AG20443 (cell line): ENCODE measurements around the gene RGS6.

Source experiments
- DNase-seq: peaks from one replicate; pipeline ENCODE4 v3.0.0; 2012; ENCODE audit warnings: low spot score, mixed read lengths

The RGS6 gene

GRCh38 chr14:72404998-72405397, 472.8 kb downstream of the RGS6 start:
- no peak for DNase-seq

- no peak for DNase-seq
These were observed 475.8 kb downstream of the RGS6 start for GRCh38 chr14:72408020-72408419.

GRCh38 chr14:72409047-72409446, 476.8 kb downstream of the RGS6 start:
- no peak for DNase-seq

GRCh38 chr14:72416081-72416849, 484.0 kb downstream of the RGS6 start:
- DNase-seq = no peak

GRCh38 chr14:72416892-72417291, 484.7 kb downstream of the RGS6 start:
- no peak for DNase-seq

- DNase-seq = no peak
These were observed 486.6 kb downstream of the RGS6 start for GRCh38 chr14:72418806-72419205.

GRCh38 chr14:72419226-72419775, 487.1 kb downstream of the RGS6 start:
- DNase-seq = no peak

- peak; percentile 80 for DNase-seq
These were observed 488.7 kb downstream of the RGS6 start for GRCh38 chr14:72420749-72421474.

GRCh38 chr14:72423957-72424356, 491.7 kb downstream of the RGS6 start:
- no peak for DNase-seq

- DNase-seq = no peak
These were observed 498.2 kb downstream of the RGS6 start for GRCh38 chr14:72430457-72430856.

GRCh38 chr14:72432748-72433147, 500.5 kb downstream of the RGS6 start:
- no peak for DNase-seq

GRCh38 chr14:72433511-72433910, 501.3 kb downstream of the RGS6 start:
- DNase-seq = peak; percentile 71

- DNase-seq = peak; percentile 26
These were observed 502.6 kb downstream of the RGS6 start for GRCh38 chr14:72434856-72435255.

- DNase-seq = no peak
These were observed 507.5 kb downstream of the RGS6 start for GRCh38 chr14:72439707-72440106.

GRCh38 chr14:72443256-72443655, 511.0 kb downstream of the RGS6 start:
- no peak for DNase-seq

- no peak for DNase-seq
These were observed 511.8 kb downstream of the RGS6 start for GRCh38 chr14:72443991-72444441.

GRCh38 chr14:72444701-72445100, 512.5 kb downstream of the RGS6 start:
- no peak for DNase-seq

- no peak for DNase-seq
These were observed 516.0 kb downstream of the RGS6 start for GRCh38 chr14:72448212-72448611.

- no peak for DNase-seq
These were observed 518.3 kb downstream of the RGS6 start for GRCh38 chr14:72450473-72451044.

GRCh38 chr14:72451054-72451972, 519.1 kb downstream of the RGS6 start:
- no peak for DNase-seq

GRCh38 chr14:72452774-72453173, 520.5 kb downstream of the RGS6 start:
- DNase-seq = no peak
